HG03025 (cell line): ENCODE data around the gene ZNF521.

Experiments used
- ATAC-seq: cut with Tn5 transposase; IDR thresholded peaks from one replicate; pipeline ENCODE4 v1.9.1; 2021; ENCODE audit warnings: mild to moderate bottlenecking, moderate library complexity; ENCODE audit not compliant: unreplicated experiment, low FRiP score

The ZNF521 gene

DNA sequence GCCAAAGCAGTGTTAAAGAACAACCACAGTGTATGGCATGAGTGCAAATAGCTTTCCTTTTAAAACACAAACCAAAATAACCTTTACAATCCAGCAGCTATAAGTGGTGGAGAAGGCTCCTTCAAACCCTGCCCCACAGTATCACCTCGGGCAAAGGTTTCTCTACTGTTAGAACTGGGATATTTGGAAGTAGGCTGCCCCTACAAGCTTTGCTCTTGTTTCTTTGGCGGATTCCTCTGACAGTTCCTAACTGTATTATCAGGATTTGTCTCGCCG, 214.8 kb downstream of the ZNF521 start:
- no peak for ATAC-seq

DNA sequence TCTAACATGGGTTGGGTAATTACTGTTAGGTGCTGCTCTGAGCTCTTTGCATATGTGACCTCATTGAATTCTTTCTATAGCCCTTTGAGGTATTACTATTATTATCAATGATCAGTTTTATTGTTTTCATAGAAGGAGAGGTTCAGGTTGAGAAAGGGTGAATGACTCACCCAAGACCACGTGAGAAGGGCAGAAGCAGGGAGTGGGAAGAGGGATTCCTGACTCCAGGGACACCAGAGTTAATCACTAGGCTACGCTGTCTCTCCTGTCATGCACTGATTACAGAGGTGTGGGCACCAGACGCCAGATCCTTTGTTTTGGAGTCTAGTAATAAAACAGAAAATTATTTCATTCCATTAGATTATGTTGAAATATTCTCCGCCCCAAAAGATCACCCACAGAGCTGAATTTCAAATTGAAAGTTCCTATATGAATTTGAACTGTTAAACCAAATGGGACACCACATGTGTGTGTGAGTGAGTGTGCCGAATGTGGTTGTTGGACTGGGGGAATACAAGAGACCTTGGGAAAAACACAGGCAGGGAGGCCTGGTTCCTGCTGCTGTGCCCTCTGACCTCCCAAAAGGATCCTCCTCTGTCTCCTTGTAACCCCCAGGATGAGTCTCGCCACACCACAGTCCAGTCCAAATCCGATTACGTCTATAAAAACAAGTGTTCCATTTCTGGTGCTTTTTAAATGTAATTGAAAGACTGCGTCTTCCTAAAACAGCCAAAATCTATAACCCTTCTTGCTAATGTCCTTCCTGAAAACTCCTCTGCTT, 215.4 kb downstream of the ZNF521 start:
- ATAC-seq = no peak

DNA sequence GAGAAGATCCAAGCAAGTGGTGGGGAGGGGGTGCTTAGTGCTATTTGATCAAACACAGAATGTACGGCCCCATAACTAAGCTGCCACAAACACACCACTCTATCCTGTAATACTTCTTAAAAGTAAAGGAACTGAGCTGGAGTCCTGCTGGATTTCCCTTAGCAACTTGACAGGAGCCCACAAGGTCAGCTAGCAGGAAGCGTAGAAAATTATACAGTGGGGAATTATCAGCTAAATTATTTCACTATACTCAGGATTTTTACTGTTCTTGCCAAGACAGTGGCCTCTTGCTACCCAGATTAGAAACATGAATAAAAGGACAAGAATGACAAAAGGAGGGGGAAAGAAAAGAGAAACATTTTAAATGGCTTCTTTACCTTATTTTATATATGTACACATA, 217.1 kb downstream of the ZNF521 start:
- no peak for ATAC-seq

DNA sequence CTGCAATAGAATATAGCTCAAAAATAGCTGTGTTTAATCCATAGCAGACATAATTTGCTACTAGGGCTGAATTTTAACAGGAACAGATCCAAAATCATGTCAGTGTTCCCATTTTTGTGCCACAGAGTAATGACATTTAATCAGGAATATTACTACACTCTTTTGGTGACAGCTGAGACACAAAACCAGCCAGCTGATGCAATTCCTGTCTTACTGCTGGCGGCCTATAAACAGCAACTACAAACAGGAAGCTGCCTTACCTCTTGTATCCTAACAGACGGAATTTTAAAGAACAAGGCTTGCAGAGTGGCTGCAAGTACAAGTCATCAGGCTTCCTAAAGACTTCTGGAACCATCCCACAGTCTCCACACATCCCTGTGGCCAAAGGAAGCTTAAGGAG, 218.1 kb downstream of the ZNF521 start:
- no peak for ATAC-seq

DNA sequence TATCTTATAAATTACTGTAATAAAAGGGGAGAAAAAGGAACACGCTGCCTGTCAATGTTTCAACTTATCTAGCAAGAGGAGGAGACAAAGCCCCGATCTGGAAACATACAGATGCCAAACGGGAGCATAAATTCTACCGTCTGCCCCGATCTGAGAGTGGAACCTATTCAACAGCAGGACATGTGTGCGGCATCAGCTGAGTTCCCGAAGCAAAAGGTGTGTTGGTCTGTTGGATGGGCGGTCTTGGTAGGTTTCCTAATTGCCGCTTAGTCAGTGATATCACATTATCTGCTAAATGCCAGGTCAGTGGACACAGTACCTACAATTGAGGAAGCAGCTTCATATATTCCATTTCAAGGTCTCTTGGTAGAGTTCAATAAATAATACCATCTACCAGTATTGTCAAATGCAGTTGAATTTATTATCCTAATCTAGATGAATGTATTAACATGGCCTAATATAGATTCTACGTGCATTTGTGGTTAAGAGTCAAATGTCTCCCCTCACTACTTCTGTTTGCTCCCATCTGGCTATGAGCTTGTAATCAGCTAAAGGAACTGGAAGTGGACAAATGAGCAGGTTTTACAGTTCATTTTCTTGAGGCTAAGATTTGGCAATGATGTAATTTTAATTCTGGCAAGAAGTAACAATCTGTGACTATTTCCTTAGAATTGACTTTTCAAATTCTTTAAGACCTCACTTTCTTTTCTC, 219.0 kb downstream of the ZNF521 start:
- ATAC-seq = no peak

DNA sequence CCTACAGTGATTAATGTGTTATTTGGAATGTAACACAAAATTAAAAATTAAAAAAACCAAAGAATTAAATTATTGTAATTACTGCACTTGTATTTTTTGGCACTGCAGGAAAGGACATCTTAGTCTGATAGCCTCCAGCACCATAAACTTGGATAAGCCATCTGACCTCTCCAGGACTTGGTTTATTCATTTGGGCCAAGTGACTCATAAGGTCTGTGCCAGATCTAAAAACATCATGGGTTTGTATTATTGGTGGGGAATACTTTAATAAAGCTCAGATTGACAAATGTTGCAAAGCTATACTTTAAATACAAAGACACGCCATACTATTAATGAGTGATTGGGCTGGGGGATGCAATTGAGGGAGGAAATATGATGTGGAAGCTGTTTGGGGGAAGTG, 225.2 kb downstream of the ZNF521 start:
- no peak for ATAC-seq

DNA sequence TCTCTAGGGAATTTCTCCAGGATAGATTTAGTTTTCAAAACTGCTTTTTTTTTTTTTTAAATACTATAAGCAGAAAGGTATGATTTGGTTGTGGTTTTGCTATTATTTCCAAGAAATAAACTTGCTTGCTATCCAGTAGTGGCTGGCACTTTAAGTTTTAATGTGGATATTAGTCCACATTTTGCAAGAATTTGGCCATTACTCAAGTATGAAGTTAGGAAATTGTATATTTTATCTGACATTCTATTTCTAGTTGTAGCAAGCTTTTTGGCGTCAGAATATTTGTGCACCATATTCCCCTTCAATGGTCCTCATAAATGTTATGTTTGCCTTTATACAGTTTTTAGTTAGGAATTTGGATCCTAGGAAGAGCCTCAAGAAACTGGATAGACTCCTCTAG, 226.3 kb downstream of the ZNF521 start:
- no peak for ATAC-seq

DNA sequence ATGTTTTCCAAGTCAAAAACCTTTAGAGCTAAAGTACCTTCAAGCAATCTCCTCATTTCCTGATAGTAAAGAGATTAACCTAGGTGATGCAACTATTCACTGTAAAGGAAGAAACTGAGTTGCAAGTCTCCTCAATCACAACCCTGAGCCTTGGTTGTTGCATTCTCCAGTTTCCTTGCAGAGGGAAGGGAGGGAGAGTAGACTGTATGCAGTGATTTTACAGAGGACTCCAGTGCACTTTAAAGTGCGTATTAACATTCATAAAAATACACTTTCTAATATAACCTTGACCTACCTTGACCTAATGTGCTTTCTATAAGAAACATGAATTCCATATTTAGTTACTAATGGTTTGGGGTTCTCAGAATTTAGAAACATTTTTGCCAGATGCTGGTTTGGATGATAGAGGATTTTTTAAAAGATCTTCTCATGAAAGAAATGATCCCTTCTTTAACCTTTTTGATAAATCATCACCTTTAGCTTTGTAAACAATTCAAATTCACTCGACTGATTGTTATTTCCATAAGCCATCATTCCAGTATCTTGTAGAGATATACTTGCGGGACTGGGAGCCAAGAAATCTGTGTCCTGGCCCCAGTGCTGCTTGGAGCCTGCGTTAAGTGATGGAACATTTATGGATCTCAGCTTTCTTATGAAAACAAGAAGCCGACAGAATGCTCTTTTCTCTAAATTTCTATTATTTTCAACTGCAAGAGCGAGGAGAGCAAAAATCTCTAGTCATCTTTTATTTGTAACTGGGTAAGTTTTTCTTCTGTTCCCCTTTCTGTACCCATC, 228.3 kb downstream of the ZNF521 start:
- ATAC-seq = no peak

DNA sequence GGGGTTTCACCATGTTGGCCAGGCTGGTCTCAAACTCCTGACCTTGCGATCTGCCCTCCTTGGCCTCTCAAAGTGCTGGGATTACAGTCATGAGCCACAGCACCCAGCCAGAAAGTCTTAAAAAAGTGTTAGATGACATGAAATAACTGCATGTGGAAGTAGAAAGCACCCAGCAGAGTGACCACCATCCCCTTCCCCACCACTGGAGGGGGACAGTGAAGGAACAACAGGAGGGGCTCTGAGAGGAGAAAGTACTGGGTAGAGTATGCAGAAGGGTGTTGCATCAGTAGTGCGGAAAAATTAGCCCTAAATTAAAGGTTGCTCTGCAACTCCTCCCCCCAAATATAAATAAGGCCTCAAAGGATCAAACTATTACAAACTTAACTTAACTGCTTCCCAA, 230.5 kb downstream of the ZNF521 start:
- ATAC-seq = no peak

DNA sequence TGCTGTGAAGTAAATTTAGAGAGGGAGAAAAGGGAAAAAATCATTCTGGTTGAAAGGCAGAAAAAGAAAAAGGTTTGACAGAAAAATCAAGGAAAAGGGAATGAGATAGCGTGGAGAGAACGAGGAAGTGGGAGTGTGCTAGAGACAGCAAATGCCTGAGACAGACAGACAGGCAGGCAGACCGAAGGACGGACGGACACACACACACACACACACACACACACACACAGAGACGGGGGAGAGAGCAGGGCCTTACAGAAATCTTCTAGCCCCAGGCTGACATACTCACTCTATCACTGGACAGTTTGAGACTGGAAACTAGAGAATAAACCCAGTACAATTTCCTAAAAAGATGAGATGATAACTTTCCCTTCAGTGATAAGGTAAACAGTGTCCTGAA, 238.4 kb downstream of the ZNF521 start:
- no peak for ATAC-seq

DNA sequence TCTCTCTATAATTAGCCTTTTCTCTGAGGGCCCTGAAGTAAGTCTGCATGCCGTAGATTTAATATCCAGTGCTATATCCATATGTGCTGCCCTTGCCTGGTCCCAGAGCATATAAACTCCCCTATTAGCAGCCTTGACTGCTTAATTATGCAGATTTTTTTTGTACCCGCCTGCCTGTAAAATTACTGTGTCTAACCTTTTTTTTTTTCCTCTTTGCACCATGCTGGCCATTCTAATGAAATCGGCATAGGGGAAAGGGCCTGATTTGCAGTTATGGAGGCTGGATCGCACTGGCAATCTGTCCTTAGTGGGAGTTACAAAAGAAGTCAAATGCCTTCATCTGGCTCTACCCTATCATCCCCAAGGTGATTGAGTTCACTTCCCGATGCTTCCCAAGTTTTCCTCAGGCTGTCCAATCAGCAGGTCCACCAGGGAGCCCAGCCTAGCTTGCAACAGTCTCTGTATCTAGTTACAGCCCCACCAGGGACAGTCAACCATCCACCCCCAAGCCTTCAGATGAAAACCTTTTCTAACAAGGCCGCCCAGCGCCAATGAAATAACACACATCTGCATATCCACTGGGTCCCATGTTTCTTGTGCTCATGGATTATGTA, 239.0 kb downstream of the ZNF521 start:
- ATAC-seq = no peak

DNA sequence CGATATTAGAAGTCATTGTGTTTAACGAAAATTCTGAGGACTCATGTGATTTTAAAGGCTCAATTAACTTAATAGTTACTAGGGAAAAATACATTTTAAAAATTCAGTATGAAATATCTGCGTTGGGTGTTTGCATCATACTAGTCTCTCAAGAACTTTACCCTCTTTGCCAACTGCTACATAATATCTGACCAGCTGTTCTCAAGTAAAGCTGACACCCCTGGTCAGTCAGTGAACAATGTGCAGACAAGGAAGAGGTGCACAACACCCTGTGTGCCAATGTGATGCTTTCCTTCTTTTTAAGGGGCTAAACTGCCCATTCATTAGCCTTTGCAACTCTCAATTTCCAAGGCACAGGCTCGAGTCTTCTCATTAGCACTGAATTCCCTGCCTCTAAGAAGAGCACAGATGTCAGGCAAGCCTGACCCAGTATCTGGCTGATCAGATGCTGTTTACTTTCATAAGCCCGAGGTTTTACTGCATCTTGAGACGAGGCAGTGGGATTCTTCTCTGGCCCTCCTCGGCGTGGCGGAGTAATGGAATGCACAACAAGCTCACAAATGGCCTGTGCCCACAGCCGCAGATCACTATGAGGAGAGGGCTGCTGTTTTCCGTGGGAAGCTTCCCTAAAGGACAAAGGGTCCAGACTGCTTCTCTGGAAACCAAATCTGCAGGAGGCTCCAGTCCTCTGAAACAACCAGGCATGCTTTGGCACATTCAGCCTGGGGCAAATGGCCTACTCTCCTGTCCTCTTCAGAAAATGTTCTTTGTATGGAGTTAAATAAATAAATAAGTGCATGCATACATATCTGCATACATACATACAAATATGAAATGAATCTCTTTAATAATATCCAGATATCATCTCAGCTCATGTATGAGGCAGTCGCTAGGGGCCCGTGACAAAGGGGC, 240.3 kb downstream of the ZNF521 start:
- no peak for ATAC-seq

DNA sequence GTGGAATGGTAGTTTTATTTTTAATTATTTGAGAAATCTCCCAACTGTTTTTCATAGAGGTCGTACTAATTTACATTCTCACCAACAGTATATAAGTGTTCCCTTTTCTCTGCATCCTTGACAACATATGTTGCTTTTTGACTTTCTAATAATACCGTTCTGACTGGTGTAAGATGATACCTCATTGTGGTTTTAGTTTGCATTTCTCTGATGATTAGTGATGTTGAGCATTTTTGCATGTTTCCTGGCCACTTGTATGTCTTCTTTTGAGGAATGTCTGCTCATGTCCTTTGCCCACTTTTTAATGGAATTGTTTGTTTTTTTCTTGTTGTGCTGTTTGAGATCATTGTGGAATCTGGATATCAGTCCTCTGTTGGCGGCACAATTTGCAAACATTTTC, 242.5 kb downstream of the ZNF521 start:
- ATAC-seq = no peak

DNA sequence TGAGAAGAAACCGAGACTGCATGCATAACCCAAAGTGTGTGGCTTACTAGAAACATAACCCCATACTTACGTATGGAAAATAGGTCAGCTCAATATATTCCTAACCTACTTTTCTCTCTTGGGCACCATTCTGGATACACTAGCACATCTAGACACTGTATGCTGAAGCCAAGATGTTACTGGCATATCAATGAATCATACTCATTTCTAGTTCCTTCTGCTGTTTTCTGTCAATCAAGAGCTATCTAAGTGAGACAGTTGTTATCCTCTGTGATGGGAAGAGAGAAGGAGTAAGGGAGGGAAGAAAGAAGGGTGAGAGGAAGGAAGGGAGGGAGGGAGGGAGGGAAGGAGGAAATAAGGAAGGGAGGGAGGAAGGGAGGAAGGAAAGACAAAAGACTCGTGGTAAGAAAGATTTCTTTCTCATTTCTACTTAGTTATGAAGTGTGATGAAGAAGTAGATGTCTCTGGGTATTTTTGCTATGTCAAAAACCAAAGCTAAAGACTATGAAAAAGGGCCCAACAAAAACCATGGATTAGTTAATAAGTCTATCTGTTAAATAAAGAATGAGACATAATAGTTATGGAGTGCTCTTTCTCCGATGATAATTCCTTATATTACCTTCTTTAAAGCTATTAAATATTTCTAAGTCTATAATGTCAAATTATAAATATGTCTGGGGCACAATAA, 248.4 kb downstream of the ZNF521 start:
- no peak for ATAC-seq

DNA sequence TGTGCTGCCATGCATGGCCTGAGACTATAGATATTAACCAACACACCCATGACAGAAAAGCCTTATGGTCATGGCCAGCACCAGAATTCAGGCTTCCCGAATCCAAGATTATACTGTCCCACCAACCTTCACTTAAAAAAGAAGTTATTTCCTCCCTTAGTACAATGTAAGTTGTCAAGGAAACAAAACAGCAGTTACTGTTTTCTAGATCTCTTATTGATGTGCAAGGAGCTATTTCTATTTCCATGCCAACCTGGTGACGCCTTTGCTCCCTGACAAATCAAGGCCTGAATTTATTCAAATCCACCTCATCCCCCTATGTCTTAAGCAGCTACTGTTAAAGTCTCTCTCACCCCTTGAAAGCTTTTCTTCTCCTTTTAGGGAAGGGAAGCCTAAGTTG, 249.3 kb downstream of the ZNF521 start:
- ATAC-seq = no peak

DNA sequence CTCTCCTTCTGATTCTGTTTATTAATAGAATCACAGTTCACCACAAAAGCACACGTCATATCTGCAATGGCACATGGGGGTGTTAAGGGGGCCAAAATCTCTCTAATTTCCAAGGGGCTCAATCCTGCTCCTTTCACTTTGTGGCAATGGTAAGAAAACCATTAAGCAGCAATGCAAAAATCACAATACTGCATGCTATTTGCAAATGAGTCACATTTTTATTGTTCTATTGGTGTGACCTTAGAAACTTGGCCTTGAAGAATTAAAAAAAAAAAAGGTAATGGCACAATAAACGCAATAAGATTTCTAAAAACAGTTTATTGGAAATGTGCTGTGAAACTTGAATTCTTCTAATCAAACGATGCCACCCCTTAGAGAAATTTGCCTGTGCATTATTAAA, 251.5 kb downstream of the ZNF521 start:
- no peak for ATAC-seq

DNA sequence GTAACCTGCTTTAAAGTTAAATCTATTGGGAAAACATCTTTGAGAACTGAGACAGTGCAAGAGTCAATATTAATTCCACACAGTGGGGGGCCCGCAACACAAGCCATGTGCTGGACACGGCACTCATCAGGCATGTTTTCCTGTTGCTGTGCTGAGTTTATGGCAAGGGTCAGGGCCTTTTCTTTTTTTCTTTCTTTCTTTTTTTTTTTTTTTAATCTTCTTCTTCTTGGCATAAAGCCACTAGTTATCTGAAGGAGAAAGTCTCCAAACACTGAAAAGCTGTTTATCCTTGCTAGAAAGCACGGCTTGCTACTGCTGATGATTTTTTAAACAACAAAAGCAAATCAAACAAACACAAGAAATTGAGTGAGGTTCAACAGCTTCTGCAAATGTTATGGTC, 252.1 kb downstream of the ZNF521 start:
- no peak for ATAC-seq

DNA sequence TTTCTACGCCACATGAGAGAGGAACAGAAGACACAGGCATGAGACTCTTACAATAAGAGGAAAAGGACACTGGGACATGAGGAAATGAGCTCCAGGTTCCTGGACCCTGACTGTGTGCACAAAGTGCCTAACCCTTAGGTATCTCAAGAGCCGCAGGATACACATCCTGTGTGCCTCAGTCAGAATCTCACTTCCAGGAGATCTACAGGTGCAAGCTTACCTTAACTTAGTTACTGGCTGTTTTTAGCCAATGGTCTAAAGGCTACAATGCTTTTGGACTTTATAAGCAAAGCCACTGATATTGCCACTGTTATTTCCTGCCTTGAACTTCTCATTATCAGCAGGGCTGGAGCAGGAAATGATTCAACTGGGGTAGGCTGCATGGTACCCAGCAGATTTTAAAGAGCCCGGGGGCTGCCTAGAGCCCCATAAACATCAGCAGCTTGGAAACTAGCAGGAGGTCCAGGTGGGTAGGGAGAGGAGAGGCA, 254.4 kb downstream of the ZNF521 start:
- ATAC-seq = no peak

DNA sequence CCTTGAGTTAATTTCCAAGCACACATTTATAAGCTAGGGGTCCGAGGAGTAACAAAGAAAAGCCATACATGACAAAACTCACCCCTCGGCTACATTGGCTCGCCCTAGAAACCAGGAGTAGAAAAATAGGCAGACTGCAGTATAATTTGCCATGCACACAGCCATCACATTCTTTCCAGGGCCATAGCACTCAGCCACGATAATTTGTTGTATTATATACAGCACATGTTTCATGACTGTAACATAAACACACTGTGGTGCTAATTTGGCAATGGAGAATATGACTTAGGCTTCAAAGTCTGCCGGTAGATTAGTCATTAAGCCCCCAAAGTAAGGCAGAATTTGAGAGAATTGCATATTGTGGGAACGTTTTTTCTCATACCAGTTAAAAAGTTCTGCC, 254.9 kb downstream of the ZNF521 start:
- ATAC-seq = no peak

DNA sequence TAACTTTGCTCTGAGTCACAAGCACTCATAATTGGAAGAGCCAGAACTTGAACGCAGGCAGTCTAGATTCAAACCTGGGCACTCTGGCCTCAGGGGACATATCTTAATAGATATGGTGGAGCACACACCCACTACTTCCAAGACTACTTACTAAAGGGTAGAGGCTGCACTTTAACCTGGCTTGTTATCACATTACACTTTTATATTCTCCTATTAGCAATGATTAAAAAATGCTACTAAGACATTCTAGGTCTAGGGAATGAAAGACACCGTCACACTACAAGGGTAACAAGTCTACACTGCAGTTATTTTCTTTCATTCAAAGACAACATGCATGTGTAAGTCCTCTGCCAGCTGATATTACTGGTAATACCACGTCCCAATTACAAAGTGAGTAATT, 258.8 kb downstream of the ZNF521 start:
- ATAC-seq = no peak
